Thyroid gland (tissue), 4 donors: ENCODE results near the gene LGI2. TPM values are rescaled to one million over a fixed set of nuclear protein-coding genes. Genes with fewer than 3 reads are reported as not detected.
A peak's percentile ranks its signal among the peaks of the same experiment; 100 is the strongest.

Source experiments
- DNase-seq, 2 donors: peaks; one replicate each; pipeline ENCODE4 v3.0.0-alpha.2; 2019
- H3K27ac ChIP-seq, 3 donors: fragments of 200-600 bp; sonication (generic); 1 replicate in 2 of 3; 2 replicates in 1 of 3; pipeline ENCODE4 v1.5.1; 2016 to 2019; ENCODE audit warnings: mild to moderate bottlenecking in 1 of 3, moderate library complexity in 1 of 3
- H3K27me3 ChIP-seq: fragments of 200-600 bp; sonication (generic); one replicate; pipeline ENCODE4 v1.5.1; 2019
- H3K36me3 ChIP-seq, 2 donors: fragments of 200-600 bp; sonication (generic); one replicate each; pipeline ENCODE4 v1.5.1; 2016 to 2019
- H3K4me1 ChIP-seq, 2 donors: fragments of 200-600 bp; sonication (generic); one replicate each; pipeline ENCODE4 v1.5.1; 2017 to 2019
- H3K4me3 ChIP-seq, 3 donors: fragments of 200-600 bp; sonication (generic); replicated peaks in 1 of 3; 1 replicate in 2 of 3; 2 replicates in 1 of 3; pipeline ENCODE4 v1.5.1; 2016; ENCODE audit warnings: mild to moderate bottlenecking in 1 of 3
- H3K9me3 ChIP-seq: fragments of 200-600 bp; sonication (generic); one replicate; pipeline ENCODE4 v1.5.1; 2017
- CTCF ChIP-seq, 6 experiments: fragments of 200-600 bp in 3 of 6; fragments of 450-650 bp in 3 of 6; sonication (generic) in 3 of 6; IDR thresholded peaks; one replicate each; pipeline ENCODE4 v1.5.1; 2016 to 2019; ENCODE audit warnings: antibody characterized with exemption in 6 of 6, mild to moderate bottlenecking in 2 of 6, inconsistent platforms in 1 of 6, moderate library complexity in 1 of 6
- POLR2A ChIP-seq, 2 donors: fragments of 450-650 bp; IDR thresholded peaks; one replicate each; pipeline ENCODE4 v1.6.1; 2017; ENCODE audit warnings: antibody characterized with exemption in 2 of 2, mild to moderate bottlenecking in 2 of 2, moderate library complexity in 1 of 2
- WGBS, 2 donors: methylation state at CpG; one replicate each; pipeline ENCODE4 v1.1.5; 2017; 5-methylcytosine and 5-hydroxymethylcytosine counted together
- intact Hi-C: fragments of 100-400 bp; cut with DNase I; formaldehyde crosslinking; loops from one replicate; pipeline ENCODE4 v1.15.1; 2023
- total RNA-seq, 4 donors: library from RNA; depleted of rRNA; stranded (reverse); fragments of >200 nt; gene quantifications; one replicate each; pipeline ENCODE4 v1.2.3, GENCODE V29; 2016

The LGI2 gene
- total RNA-seq, 4 donors from 2014 or later, result 0.45 to 3.7 (median 2.2) TPM

GRCh38 chr4:24952667-24953066 lies 78.1 kb downstream of the LGI2 start:
- Histone ChIP-seq H3K9me3 (no peaks in the 10 kb centered on the region), H3K4me1 (no peaks in the 10 kb centered on the region), H3K27me3 (no peaks in the 10 kb centered on the region), H3K4me3 (no peak overlapping the region), H3K36me3 (no peaks in the 10 kb centered on the region), H3K27ac (no peak overlapping the region)
- TF ChIP-seq CTCF (IDR thresholded peaks at IDR 0.05) (no peak), POLR2A (IDR thresholded peaks at IDR 0.05) (no peak)
- intact Hi-C loops, result no loop called here
- no peak for DNase-seq
- 91 to 92% methylated on average over 4 of the region's 4 CpGs for WGBS, 2 donors

GRCh38 chr4:24949970-24950369 lies 80.8 kb downstream of the LGI2 start:
- TF ChIP-seq CTCF (IDR thresholded peaks at IDR 0.05) (no peak), POLR2A (IDR thresholded peaks at IDR 0.05) (no peak)
- no peaks in the 10 kb centered on the region for H3K27me3 ChIP-seq
- intact Hi-C loops, result no loop called here

More at GRCh38 chr4:24949970-24950369, 80.8 kb downstream of the LGI2 start:
- no peaks in the 10 kb centered on the region for H3K9me3 ChIP-seq
- H3K4me1 ChIP-seq, result no peaks in the 10 kb centered on the region
- H3K27ac ChIP-seq, result no peak overlapping the region
- H3K36me3 ChIP-seq, result no peaks in the 10 kb centered on the region
- H3K4me3 ChIP-seq, result no peak overlapping the region
- peak; percentile 42 to 48 for DNase-seq

Other genes starting within 250 kb of the LGI2 start
- 100 to 1,000 TPM; 140 to 215 (median 162) TPM for gene SOD3, start 235.4 kb downstream of the LGI2 start, total RNA-seq
- 10 to 100 TPM; 19.3 to 29.2 (median 21.8) TPM for gene CCDC149, start 117.9 kb downstream of the LGI2 start, total RNA-seq
- gene SEPSECS, start 129.5 kb upstream of the LGI2 start, total RNA-seq, result 10 to 100 TPM in 3 of 4 donors, 1 to 10 TPM in 1; 9.2 to 22.3 (median 13.5) TPM
- 10 to 100 TPM; 34.3 to 53.7 (median 49.1) TPM for gene PI4K2B, start 203.1 kb upstream of the LGI2 start, total RNA-seq